HL-60/S4 treated with retinoic acid at 250 ng/mL for 4 days and 3 days (cell line): ENCODE data around the gene PTPRK.

Experiments used
- in situ Hi-C: fragments of 300-500 bp; cut with MboI; formaldehyde crosslinking; loops from 2 replicates; pipeline ENCODE4 v1.7.0; 2022; ENCODE audit warnings: low sequenced_read_pairs

Gene PTPRK

DNA sequence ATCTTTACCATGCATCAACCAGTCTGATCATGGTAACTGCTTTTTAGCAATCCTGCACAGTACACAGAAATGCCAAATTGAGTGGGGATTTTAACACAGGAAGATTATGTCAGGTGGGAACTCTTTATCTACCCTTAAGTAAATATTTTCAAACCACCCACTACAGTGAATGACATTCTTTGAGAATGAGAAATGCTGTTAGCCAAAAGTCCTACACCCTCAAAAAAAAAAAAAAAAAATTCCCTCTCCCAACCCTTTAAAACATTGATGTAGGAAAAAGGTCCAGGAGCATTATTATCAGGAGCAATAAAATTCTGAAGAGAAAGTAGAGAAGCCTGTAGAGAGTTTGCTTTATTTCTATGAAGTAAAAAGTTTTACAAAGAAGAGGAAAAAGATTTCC lies 312.3 kb downstream of the PTPRK start:
- in situ Hi-C loops: no loop called here

DNA sequence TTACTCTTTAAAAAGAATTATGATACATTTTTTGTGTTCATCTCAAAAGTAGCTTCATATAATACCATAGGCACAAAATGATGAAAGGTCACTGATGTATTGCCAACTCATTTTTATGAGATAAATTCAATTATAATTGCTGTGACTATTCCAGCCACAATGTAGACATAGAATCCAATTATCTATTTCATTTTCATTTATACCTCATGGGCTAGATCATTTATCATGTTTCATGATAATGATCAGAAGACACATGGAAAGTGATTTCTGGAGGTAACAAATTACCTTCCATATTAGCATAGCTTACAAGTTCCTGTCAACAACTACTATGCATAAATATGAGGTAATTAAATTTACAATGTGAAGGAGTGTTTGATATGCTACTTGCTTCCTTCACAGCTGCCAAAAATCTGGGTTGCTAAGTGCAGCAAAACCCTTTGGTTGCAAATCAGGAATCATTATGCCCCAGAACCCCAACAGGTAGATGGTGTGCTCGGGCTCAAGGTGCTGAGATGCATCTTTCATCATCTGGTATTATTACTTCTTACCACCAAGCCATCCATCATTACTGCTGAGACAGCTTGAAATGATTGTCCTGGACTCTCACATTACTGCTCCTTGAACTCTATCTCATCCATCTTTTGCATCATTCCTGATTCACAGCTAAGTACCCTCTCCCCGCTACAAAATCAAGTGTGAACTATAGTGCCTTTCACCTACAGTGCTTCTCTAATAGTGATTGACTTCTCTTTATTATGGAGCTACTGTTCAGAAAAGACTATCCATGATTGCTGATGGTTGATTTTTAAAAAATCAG lies 313.6 kb downstream of the PTPRK start:
- in situ Hi-C loops: no loop called here

DNA sequence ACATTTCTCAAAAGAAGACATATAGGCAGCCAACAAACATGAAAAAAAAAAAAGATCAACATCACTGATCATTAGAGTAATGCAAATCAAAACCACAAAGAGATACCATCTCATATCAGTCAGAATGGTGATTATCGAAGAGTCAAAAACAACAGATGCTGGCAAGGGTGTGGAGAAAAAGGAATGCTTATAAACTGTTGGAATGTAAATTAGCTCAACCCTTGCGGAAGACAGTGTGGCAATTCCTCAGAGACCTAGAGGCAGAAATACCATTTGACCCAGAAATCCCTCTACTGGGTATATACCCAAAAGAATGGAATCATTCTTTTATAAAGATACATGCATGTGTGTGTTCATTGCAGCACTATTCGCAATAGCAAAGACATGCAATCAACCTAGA lies 315.8 kb downstream of the PTPRK start:
- in situ Hi-C loops: no loop called here

DNA sequence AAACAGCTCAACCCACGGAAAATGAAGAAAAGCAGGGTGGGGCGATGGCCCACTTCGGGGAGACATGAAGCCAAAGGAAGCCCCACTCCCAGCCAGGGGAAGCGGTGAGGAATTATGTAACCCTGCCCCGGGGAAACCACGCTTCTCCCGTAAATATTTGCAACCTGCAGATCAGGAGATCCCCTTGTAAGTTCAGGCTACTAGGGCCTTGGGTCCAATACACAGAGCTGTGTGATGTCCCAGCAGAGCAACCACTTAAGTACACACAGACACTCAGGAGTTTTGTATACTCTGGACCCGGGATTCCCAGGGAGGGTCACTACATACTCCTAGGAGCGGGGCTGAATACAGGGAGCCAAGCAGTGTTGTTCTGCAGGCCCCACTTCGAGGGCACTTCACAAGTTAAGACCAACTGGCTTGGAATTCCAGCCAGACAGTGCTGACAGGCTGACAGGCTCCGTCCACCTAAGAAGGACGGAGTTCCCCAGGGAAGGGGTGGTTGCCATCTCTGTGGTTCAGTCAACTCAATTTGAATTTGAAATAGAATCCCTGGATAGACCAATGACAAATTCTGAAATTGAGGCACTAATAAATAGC lies 318.1 kb downstream of the PTPRK start:
- in situ Hi-C loops: no loop called here

DNA sequence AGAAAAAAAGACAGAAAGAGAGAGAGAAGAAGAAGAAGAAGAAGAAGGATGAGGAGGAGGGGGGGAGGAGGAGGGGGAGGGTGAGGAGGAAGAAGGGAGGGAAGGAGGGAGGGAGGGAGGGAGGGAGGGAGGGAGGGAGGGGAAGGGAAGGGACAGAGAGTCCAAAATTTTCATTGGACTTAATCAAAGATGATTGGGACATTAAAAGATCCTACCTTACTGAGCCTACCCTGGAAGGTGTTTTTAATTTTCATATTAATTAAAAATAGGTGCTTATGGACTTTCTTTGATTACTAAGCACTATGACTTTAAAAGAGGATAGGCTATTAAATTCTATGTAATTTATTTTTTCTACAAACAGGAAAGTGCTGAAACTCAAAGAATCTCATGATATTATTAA lies 319.6 kb downstream of the PTPRK start:
- in situ Hi-C loops: no loop called here

DNA sequence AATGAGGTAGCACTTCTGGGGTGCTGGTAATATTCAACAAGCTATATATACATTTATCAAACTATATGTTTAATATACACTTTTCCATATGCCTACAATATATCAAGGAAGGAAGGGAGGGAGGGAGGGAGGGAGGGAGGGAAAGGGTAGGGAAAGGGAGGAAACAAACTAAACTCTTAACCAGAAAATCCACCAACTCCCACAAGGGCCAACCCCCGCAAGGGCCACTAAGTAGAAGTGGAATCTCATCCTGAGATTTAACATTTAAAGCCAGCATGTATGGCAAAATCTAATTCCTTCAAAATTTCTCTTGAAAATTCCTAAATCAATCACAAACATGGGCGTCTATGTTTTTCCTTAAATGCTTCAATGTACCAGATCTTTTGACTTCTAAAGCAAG lies 320.9 kb downstream of the PTPRK start:
- in situ Hi-C loops: no loop called here

DNA sequence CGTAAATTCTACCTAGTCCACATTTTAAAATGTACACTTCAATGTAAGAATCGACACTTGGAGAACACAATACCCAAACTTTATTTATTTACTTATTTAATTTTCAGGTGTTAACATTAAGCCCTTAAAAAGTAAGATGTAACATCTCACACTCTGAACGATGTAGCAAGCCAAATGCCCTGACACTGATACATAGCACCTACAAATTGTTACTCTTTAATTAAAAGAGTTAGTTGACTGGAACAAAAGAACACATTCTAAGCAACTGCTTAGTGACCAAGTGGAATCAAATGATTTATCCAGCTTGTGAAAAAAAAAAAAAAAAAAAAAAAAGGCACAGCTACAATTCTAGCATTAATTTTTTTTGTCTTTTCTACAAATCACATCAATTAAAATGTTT lies 327.4 kb downstream of the PTPRK start:
- in situ Hi-C loops: no loop called here

DNA sequence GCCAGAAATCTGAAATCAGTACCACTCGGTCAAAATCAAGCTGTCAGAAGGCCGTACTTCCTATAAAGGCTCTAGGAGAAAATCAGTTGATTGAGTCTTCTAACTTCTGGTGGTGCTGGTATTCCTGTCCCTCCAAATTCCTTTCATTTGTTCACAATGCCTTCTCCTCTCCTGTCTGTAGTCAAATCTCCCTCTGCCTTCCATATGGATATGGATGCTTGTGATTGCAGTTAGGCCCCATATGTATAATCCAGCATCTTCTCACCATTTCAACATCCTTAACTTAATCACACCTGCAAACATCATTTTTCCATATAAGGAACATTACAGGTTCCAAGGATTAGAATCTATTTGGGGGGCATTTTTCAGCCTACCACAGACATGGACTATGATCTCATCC lies 331.7 kb downstream of the PTPRK start:
- in situ Hi-C loops: no loop called here

DNA sequence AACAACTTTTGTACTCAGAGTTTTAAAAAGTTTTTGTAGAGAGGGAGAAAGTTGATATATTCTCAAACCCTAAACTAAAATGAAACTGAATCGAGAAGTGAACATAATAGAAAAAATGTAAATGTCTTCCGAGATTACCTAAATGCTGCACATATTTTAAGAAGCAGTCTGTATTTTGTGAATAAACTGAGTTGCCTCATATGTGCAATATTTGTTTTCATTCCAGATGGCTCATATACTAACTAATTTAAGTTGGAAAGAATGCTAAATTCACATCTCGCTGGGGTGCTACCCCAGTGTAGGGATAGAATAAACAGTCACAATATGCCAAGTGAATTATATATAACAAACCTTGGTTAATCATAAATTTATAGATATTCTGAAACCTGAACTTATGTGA lies 333.7 kb downstream of the PTPRK start:
- in situ Hi-C loops: no loop called here

DNA sequence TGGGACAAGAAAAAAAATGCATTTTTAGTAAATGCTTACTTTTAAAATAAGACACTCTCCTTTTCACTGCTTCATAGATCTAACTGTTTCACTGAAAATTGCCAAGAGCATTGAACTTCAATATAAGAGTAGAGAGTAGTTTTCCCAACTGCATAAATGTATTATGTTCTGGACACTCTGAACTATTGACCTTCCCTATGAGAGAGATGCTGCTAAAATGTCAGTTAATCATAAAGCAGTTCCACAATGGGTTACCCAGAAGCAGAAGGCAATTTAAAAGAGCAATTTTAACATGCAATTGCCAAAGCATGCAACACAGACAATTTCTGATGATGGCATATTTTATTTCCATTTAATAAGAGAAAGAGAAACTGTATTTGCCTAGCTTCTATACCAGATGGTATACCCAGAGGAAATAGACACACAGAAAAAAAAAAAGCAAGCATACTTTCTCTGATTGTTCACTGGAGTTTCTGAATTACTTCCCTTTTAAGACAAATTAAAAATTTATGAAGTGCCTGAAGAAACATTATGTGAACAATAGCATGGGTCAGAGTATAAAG lies 340.4 kb downstream of the PTPRK start:
- in situ Hi-C loops: no loop called here

DNA sequence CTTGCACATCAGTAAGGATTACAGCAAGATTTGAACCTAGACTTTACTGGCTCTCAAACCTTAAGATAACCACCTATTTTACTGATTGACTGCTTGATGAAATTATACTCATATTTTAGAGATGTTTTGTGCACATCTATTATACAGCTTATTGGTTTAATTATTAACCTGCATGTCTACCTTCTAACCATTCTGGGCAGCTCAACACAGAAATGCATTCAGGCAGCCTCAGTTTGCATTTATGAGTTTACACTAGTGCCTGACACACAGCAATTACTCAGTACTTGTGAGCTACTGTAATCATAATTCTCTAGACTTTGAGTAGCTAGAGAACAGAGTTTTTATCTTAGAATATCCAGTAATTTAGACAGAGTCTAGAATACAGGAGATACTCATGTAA lies 345.7 kb downstream of the PTPRK start:
- in situ Hi-C loops: no loop called here

DNA sequence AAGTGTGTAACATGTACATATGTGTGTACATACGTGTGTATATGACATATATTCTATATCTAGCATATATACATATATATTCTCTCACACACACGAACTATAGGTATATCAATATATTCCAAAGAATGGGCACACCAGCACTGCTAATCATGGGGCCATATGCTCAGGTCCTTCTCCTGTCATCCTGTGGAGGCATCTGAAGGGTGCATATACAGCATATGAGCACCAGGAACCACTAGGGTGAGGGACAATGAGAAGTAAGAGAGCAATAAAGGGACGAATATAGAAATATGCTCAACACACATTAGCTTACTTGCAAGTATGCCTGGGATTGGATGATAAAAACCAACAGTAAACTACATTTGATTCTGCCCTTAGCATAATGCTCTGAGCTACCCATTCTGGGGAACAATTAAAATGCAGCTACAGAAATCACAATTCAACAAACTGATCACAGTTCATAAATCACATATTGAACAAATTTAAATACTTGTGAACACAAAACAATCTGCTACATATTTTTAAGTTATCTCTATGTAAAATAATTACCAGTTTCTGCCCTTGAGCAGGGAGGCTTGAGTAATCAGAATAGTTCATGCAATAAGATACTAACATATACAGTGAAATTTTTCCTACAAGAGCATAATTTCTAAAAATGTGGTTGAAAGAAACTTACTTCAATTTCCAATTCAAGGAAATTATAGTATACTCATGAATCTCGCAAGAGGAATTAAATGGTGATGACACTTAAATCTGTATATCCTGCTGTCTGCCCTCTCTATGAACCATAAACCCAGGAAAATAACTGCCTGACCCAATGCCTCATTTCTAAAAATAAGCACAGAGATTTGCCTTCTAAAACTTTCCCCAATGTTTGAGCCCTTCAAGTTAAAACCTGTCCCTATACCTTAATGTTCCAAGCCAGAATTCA lies 347.4 kb downstream of the PTPRK start:
- in situ Hi-C loops: no loop called here

DNA sequence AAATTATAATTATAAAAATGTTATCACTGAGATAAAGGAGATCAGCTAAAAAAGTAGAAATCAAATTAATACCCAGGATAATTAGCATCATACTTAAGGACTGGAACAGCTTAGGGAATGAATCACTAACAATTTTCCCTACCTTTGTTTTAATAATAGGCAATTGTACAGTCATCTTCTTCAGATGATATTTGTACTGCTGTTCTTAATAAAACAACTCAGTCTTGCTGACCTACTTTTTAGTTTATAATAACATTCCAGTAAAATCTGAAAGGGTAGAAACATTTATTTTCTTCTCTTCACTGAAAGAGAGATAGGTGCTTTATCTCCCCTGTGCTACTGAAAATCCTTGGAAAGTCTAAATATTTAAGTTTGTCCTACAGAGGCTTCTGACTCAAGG lies 348.3 kb downstream of the PTPRK start:
- in situ Hi-C loops: no loop called here

DNA sequence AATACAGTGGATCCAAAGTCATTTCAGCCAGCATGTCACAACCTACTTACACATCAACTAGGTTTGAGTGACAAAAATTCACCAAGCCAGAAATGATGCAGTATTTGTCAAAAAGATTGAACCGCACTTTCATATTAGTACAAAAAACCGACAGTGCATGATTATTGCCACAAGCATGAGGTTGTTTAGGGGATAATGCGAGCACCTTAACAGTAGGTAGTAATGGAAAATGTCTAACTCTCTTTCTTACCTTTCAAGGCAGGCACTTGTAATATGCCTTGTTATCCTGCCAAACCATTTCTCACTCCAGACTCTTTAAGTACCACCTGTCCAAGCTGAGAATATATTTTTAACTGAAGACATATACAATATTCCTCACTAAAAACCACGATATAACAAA lies 349.2 kb downstream of the PTPRK start:
- in situ Hi-C loops: no loop called here

DNA sequence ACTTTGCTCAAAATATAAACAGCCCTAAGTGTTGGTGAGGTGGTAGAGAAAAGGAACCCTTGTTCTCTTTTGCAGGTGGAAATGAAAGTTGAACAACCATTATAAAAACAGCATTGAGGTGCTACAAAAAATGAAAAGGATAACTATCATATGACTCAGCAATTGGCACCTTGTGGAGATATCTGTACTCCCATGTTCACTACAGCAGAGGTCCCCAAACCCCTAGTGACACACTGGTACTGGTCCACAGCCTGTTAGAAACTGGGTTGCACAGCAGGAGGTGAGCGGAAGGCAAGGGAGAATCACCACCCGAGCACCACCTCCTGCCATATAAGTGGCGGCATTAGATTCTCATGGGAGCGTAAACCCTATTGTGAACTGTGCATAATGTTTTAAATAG lies 352.2 kb downstream of the PTPRK start:
- in situ Hi-C loops: no loop called here

DNA sequence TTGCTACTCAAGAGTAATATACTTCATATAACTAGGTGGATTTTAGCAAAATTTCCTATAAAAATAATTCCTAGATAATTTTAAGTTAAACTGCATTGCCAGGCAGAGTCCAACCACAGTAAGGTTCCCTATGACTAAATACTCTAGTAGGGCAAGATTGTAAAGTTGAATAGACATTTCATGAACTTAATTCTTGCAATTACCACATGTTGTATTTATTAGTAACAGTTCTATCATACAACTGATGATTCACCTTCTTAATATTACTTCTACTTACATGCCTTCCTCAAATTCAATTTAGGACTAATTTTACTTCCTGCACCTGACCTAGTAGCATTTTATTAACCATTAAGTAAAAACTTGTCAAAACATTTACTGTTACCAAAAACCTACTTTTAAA lies 352.8 kb downstream of the PTPRK start:
- in situ Hi-C loops: no loop called here

DNA sequence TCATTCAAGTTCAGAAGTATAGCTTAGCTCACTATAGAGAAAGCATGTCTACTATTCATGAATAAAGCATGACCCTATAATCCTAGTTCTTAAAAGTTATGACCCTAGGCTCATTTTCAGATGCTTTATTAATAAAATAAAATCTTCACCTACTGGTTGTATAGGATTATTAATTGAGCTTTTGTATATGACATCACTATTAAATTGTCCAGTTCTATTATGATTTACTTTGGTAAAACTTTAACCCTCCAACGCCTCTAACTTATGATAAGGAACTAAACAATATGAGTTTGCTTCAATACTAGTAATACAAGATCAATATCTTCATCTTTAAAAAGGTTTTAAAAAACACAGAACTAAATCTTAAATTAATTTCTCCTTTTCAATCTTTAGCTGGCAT lies 356.1 kb downstream of the PTPRK start:
- in situ Hi-C loops: no loop called here

DNA sequence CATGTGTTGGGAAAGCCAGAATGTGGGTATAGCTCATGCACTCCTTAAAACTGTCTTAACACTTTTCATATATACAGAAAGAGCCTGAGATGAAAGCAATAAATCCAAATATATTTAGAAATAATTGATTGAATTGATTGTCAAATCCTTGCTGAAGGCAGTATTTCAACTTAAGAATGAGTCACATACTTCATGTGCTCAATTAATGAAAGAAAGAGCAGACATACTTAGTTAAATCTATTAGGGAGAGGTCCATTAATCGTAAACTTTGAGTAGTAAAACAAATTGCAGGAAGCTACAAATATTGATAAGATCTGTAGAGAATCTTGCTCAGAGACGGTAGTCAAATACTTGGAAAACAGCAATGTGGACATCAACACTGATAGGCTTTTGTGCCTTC lies 358.0 kb downstream of the PTPRK start:
- in situ Hi-C loops: no loop called here

DNA sequence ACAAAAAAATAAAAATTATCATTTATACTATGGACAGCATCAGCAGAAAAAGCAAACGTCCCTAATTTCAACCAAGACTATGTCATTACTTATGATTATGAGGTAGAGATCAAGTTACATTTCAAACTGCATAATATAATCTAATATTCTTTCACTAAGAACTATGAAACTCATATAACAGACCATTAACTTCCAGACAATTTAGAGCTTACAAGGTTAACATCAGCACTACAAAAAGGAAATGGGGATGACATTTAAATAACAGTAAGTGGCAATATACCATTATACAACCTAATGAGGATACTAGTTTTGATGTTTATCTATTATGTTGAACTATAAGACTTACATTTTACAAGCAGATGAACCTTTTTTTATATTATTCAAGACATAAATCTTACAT lies 358.6 kb downstream of the PTPRK start:
- in situ Hi-C loops: no loop called here

DNA sequence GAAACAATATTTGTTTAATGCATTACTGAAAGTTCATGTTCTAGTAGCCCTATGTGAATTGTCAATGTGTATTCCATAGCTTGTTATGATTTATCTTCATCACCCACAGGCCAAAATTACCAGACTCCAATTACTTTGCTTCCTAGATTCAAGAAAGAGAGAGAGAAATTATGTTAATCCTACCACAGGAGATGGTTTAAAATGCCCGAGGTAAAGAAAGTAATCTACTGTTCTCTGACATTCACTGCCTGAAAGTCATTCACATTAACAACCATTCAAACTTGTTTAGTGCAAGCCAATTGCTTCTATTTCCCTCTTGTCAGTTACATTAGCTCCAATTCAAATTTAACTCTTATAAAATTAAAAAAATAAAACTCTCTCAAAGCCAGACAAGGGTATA lies 359.1 kb downstream of the PTPRK start:
- in situ Hi-C loops: no loop called here

DNA sequence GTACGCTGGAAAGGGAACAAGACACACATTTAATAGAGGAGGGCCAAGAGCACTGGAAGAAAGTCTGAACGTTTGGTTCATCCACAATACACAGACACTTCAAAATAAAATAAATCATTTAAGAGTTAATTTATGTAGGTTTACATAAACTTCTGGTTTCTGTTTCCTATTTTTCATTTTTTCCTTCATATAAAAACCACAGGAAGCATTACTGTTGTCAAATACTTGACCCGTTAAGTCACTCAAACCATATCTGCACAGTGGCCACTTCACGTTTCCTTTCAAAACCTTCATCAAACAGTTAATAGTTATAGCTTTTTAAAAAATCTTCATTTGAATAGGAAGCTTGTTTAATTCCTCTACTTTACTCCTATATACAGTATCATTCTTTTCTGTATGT lies 361.9 kb downstream of the PTPRK start:
- in situ Hi-C loops: no loop called here
